K562 (cell line): ENCODE results near the gene FAM50A. TPM values are rescaled to one million over a fixed set of nuclear protein-coding genes. Genes with fewer than 3 reads are reported as not detected.

ENCODE experiments used
- ATAC-seq: fragments of 200-7000 bp; cut with Tn5 transposase; 3 replicates; pipeline ENCODE4 v1.9.1; 2020; ENCODE audit warnings: moderate library complexity
- BruUV-seq: library from RNA; stranded (reverse); fragments of 400-500 nt; replicated peaks from 2 replicates; lab custom pipeline; 2021; lab: Mats Ljungman, UMichigan
- CTCF ChIA-PET: fragments of 300-600 bp; formaldehyde crosslinking; extraction: SDS; loops from one replicate; lab custom pipeline; 2021; ENCODE audit warnings: low intra/inter-chr PET ratio; lab: Yijun Ruan, JAX
- POLR2A ChIA-PET: fragments of 300-600, 350-650 bp; sonication (Branson Sonifier 250); formaldehyde crosslinking; extraction: SDS; loops from one replicate; lab custom pipeline; 2021; ENCODE audit warnings: antibody characterized with exemption, inconsistent platforms; lab: Yijun Ruan, JAX
- DNase-seq, 4 experiments: peaks; one replicate each; pipeline versions ENCODE4 v3.0.0 to v3.0.0-alpha.2; 2011 to 2018; ENCODE audit warnings: low spot score in 3 of 4, mixed read lengths in 3 of 4; ENCODE audit errors: extremely low read depth in 1 of 4
- FAIRE-seq: peaks from 2 replicates; lab custom pipeline; 2011; peaks lifted over from hg19 to GRCh38; lab: Jason Lieb, UNC
- H2AFZ ChIP-seq: 2 replicates; pipeline ENCODE4 v1.6.0; 2011; ENCODE audit warnings: low read depth, low read length, control low read depth, inconsistent platforms
- H3K27ac ChIP-seq: fragments of 200-600 bp; 3 replicates; pipeline ENCODE4 v1.8.0; 2011; ENCODE audit warnings: low read depth, mild to moderate bottlenecking, control low read depth, inconsistent platforms, low read length, moderate library complexity, mixed read lengths; ENCODE audit errors: extremely low read depth
- H3K27me3 ChIP-seq, 2 experiments: fragments of 300-600 bp in 1 of 2; 2 replicates in 1 of 2; 3 replicates in 1 of 2; pipeline versions ENCODE4 v1.6.0 to v1.8.0; 2011; ENCODE audit warnings: inconsistent platforms in 2 of 2, low read length in 2 of 2, mild to moderate bottlenecking in 1 of 2, mixed read lengths in 1 of 2, moderate library complexity in 1 of 2; ENCODE audit not compliant: control insufficient read depth in 2 of 2, insufficient read depth in 2 of 2
- H3K36me3 ChIP-seq: fragments of 300-600 bp; 3 replicates; pipeline ENCODE4 v1.8.0; 2011; ENCODE audit warnings: mild to moderate bottlenecking, low read length, inconsistent platforms; ENCODE audit not compliant: control insufficient read depth, insufficient read depth
- H3K4me1 ChIP-seq, 2 experiments: fragments of 200-600 bp in 1 of 2; replicated peaks in 1 of 2; 2 replicates in 1 of 2; 3 replicates in 1 of 2; pipeline versions ENCODE4 v1.5.1 to v1.8.0; 2011; ENCODE audit warnings: inconsistent platforms in 2 of 2, low read length in 2 of 2, mild to moderate bottlenecking in 1 of 2, mixed read lengths in 1 of 2, moderate library complexity in 1 of 2; ENCODE audit not compliant: control insufficient read depth in 2 of 2, insufficient read depth in 2 of 2
- H3K4me2 ChIP-seq: 2 replicates; pipeline ENCODE4 v1.6.1; 2011; ENCODE audit warnings: low read length, control low read depth, inconsistent platforms, mixed read lengths; ENCODE audit not compliant: insufficient read depth
- H3K4me3 ChIP-seq: fragments of 200-600 bp; sonication (generic), shearing (Covaris generic); 2 replicates; pipeline ENCODE4 v1.5.1; 2016; ENCODE audit warnings: control low read depth, inconsistent platforms
- H3K79me2 ChIP-seq: fragments of 200-600 bp; 3 replicates; pipeline ENCODE4 v1.8.0; 2011; ENCODE audit warnings: low read length, inconsistent platforms; ENCODE audit not compliant: control insufficient read depth, insufficient read depth
- H3K9ac ChIP-seq, 2 experiments: 2 replicates each; pipeline versions ENCODE4 v1.6.0 to v1.6.1; 2011; ENCODE audit warnings: low read depth in 2 of 2, low read length in 2 of 2, control low read depth in 1 of 2, inconsistent platforms in 1 of 2, mild to moderate bottlenecking in 1 of 2, mixed read lengths in 1 of 2; ENCODE audit not compliant: insufficient read depth in 1 of 2
- H3K9me1 ChIP-seq: one replicate; pipeline ENCODE4 v1.6.0; 2011; ENCODE audit warnings: inconsistent platforms, mild to moderate bottlenecking, low read length, moderate library complexity; ENCODE audit not compliant: control insufficient read depth, insufficient read depth
- H3K9me3 ChIP-seq: replicated peaks from 2 replicates; pipeline ENCODE4 v1.5.1; 2011; ENCODE audit warnings: low read depth, low read length, inconsistent platforms; ENCODE audit not compliant: control insufficient read depth, insufficient read depth
- H4K20me1 ChIP-seq: replicated peaks from 2 replicates; pipeline ENCODE4 v1.6.1; 2011; ENCODE audit warnings: low read length, inconsistent platforms, mixed read lengths; ENCODE audit not compliant: control insufficient read depth, insufficient read depth
- POLR2G ChIP-seq: fragments of 200-400 bp; formaldehyde crosslinking; IDR thresholded peaks from 2 replicates; pipeline ENCODE4 v1.6.1; 2017; ENCODE audit warnings: low read depth, mild to moderate bottlenecking, antibody characterized with exemption, low read length, moderate library complexity
- TAF7 ChIP-seq: fragments of 450-650 bp; IDR thresholded peaks from 2 replicates; pipeline ENCODE4 v1.6.1; 2016; ENCODE audit warnings: missing genetic modification characterization, missing compliant biosample characterization
- WGBS: fragments of 100-300 bp; shearing (Covaris generic); methylation state at CpG from one replicate; pipeline ENCODE4 v1.1.6; 2016; ENCODE audit warnings: low coverage, mixed read lengths; ENCODE audit not compliant: insufficient coverage; ENCODE audit errors: missing lambda C conversion rate; 5-methylcytosine and 5-hydroxymethylcytosine counted together
- in situ Hi-C: fragments of 300-500 bp; cut with MboI; formaldehyde crosslinking; loops from 4 replicates; pipeline ENCODE4 v1.15.0; 2018; ENCODE audit warnings: inconsistent platforms, mixed read lengths
- intact Hi-C: fragments of 100-400 bp; cut with micrococcal nuclease; formaldehyde crosslinking; loops from 2 replicates; pipeline ENCODE4 v1.14.2; 2022
- polyA plus RNA-seq, 8 experiments: library from polyadenylated mRNA; depleted of rRNA in 4 of 8; stranded (reverse) in 5 of 8; unstranded in 3 of 8; fragments of >200 nt; fragmentation: Nextera tagmentation in 2 of 8; fragmentation: Illumina TruSeq in 1 of 8; extraction: Ambion mirVana in 2 of 8; extraction: Trizol in 1 of 8; gene quantifications; 2 replicates each; pipeline versions ENCODE4 v1.2.1 to v1.2.3, GENCODE V29; 2011 to 2014; ENCODE audit warnings: inconsistent platforms in 1 of 8, missing spikeins in 1 of 8
- total RNA-seq, 7 experiments: library from RNA; depleted of rRNA in 6 of 7; stranded (reverse); fragments of >200 nt in 6 of 7; fragmentation: Illumina TruSeq in 2 of 7; extraction: Trizol in 2 of 7; gene quantifications; 2 replicates each; pipeline versions ENCODE4 v1.2.1 to v1.2.3, GENCODE V29; 2011 to 2021; ENCODE audit warnings: low replicate concordance in 1 of 7

FAM50A gene
- total and polyA plus RNA-seq, 9 of the 15 experiments (the other 6 are each of a cell fraction or from before 2014, with no cell fraction given) = 4.4 to 114 (median 67.3) TPM

- WGBS = 81% methylated on average over 12 of the region's 23 CpGs
- no peak overlapping the region for H3K27ac ChIP-seq
- H3K4me3 ChIP-seq = no peak overlapping the region
- no peaks in the 10 kb centered on the region for H3K9me3 ChIP-seq
- H3K9ac ChIP-seq = peak overlapping the region in 1 of 2 experiments; percentile 26; a peak in 1 of 4 replicates
- H3K9me1 ChIP-seq = no peaks in the 10 kb centered on the region
- no peak overlapping the region for H2AFZ ChIP-seq
- H3K79me2 ChIP-seq = no peaks in the 10 kb centered on the region
- intact Hi-C loops = no loop called here
- DNase-seq (no peak), FAIRE-seq (no peak), ATAC-seq (no peak)
- H4K20me1 ChIP-seq = no peaks in the 10 kb centered on the region
- no peaks in the 10 kb centered on the region for H3K27me3 ChIP-seq
- no peak for TF ChIP-seq TAF7
- peak; percentile 24; the same call in 1 of the 2 replicates for TF ChIP-seq POLR2G
- H3K4me1 ChIP-seq = peaks cover under 1 to 10% of the 10 kb centered on the region in 2 experiments; a peak in 3 of 5 replicates
- ChIA-PET CTCF (interaction anchor here (0.7 kb wide), 1 partner anchor 62 kb away, joined by 4 read pairs; no protein-coding TSS in a partner anchor), POLR2A (interaction anchor here (0.6 to 0.7 kb wide), 2 partner anchors 12 to 71 kb away, joined by 3 to 4 read pairs; no protein-coding TSS in a partner anchor)
- in situ Hi-C loops = no loop called here
- BruUV-seq = no TSS peak
- no peak overlapping the region for H3K4me2 ChIP-seq
- peaks cover 51% of the 10 kb centered on the region; the same call in 2 of the 3 replicates for H3K36me3 ChIP-seq
Observed at GRCh38 chrX:154471839-154472684, 28.1 kb downstream of the FAM50A start.
